SU-DHL-6 (cell line): ENCODE measurements around the gene KIF18B.

Experiments
- CTCF ChIP-seq: fragments of 200-600 bp; sonication (generic); IDR thresholded peaks from one replicate; pipeline ENCODE4 v1.5.1; 2017; ENCODE audit warnings: antibody characterized with exemption, mild to moderate bottlenecking, low read length, moderate library complexity; ENCODE audit not compliant: insufficient read depth, poor library complexity, severe bottlenecking
- EZH2phosphoT487 ChIP-seq: fragments of 200-600 bp; sonication (generic), shearing (Covaris generic); conservative IDR thresholded peaks from 2 replicates; pipeline ENCODE4 v1.6.1; 2018; ENCODE audit warnings: mild to moderate bottlenecking, antibody characterized with exemption, low read length, moderate library complexity, mixed read lengths

- TF ChIP-seq CTCF (no peak), EZH2phosphoT487 (no peak)
These were observed 47.9 kb upstream of the KIF18B start for GRCh38 chr17:44995436-44996001.
